ENCODE results near the gene COMMD6.
A peak's percentile ranks its signal among the peaks of the same experiment; 100 is the strongest.
"Not testable (repeated sequence)": the region's sequence is repeated elsewhere in the genome, so short reads cannot be mapped to it uniquely, and the experiment has no call there.

COMMD6 gene

DNA sequence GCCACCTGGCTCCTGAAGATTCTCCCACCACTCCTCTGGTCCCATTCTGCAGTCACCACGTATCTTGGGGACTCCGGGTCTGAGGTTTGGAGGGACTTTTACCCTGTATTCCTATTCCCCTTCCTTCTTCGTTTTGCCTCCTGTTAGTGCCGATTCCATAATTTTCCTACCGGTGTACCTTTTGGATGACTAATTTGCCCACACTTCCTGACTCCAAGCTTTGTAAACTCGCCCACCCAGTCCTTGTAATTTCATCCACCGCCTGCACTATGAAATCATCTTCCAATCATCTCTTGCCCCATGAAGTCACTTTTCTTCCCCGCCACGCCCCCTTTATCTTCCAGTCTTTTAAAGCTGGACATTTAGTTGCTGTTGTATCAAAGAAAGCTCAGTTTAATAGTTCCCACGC lies 12.5 kb upstream of the COMMD6 start:
- TF ChIP-seq, protein P1, sequence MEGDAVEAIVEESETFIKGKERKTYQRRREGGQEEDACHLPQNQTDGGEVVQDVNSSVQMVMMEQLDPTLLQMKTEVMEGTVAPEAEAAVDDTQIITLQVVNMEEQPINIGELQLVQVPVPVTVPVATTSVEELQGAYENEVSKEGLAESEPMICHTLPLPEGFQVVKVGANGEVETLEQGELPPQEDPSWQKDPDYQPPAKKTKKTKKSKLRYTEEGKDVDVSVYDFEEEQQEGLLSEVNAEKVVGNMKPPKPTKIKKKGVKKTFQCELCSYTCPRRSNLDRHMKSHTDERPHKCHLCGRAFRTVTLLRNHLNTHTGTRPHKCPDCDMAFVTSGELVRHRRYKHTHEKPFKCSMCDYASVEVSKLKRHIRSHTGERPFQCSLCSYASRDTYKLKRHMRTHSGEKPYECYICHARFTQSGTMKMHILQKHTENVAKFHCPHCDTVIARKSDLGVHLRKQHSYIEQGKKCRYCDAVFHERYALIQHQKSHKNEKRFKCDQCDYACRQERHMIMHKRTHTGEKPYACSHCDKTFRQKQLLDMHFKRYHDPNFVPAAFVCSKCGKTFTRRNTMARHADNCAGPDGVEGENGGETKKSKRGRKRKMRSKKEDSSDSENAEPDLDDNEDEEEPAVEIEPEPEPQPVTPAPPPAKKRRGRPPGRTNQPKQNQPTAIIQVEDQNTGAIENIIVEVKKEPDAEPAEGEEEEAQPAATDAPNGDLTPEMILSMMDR (conservative IDR thresholded peaks at IDR 0.05; ENCODE audit: low read depth), result no peak
- CTCF ChIA-PET, result interaction anchor here (0.5 to 1.1 kb wide), 4 partner anchors 26 to 789 kb away, joined by 3 to 6 read pairs (median 4); no protein-coding TSS in a partner anchor
- H3K27ac ChIP-seq, result peak overlapping the region; percentile 84
- POLR2A ChIA-PET (ENCODE audit: low non-redundant PET), result no interaction called here
- DNase-seq (ENCODE audit: low spot score), result peak; percentile 84

DNA sequence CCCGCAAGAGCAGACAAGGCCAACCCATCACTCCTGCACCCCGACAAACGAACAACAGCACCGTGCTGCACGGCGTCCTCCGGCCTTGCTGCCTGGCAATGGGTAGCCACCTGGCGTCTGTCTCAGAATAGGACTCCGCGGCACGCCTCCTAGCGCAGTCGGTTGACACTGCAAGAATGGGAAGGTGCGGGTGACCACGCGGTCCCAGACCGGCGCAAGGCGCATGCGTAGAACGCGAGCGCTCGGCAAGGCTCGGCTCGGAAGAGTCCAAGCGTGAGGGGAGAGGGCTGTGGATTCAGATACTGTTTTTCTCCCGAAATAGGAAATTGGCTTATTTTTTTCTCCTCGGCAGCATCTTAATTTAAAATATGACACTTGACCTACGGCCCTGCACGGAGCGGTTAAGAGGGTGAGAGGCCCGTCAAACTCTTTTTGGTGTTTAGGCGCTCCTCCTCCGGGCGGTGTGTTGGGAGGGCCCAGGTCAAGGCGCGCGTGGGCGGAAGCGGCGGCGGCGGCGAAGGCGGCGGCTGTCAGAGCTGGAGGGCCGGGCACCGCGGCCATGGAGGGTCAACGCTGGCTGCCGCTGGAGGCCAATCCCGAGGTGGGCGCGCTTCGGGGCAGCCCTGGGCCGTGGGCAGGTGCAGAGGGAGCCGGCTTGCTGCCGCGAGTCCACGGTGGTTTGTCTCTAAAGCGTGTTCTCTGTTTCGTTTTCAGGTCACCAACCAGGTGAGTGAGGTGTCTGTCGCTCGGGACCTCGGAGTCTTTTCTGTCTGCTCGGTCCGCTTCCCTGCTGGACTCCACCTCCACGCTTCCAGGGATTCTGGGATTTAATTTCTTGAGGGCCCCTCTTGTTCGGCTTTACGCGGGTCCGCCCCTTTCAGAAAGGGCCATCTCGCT lies 11.9 kb upstream of the COMMD6 start, which contains the start of gene UCHL3:
UCHL3 (plus strand) TSS at position 530 of the 897 bp plus-strand sequence; CDS start at position 560, 30 bp downstream.
- ChIA-PET POLR2A (ENCODE audit: low non-redundant PET) (no interaction called here), CTCF (interaction anchor here (0.6 to 1.1 kb wide), 3 partner anchors 27 to 177 kb away, joined by 3 to 6 read pairs (median 4); no protein-coding TSS in a partner anchor)
- peak; percentile 96 for DNase-seq (ENCODE audit: low spot score)

DNA sequence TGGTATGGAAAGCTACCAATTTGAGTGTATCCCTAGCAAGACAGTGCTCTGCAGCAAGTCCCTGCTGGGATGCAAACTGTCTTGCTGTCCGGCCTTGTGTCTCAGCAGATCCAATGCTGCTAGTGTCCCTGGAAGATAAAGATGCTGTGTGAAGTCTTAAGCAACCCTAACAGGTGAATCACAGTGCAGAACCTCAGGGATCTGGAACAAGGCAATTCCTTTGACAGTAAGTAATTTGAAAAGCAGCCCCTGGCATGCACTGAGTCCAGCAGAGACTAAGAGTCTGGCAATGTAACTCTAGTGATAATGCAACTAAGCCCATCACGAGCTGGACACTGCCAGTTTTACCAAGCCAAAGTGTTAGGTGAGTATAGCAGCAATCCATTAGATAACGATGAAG lies 10.3 kb upstream of the COMMD6 start:
- no peak for DNase-seq (ENCODE audit: low spot score)
- CTCF ChIA-PET, result interaction anchor here (0.6 kb wide), 1 partner anchor 73 kb away, joined by 3 read pairs; no protein-coding TSS in a partner anchor
- H3K27ac ChIP-seq, result no peak overlapping the region
- TF ChIP-seq, protein P1 (conservative IDR thresholded peaks at IDR 0.05; ENCODE audit: low read depth), result no peak
- POLR2A ChIA-PET (ENCODE audit: low non-redundant PET), result no interaction called here

More for the DNA sequence above, 11.9 kb upstream of the COMMD6 start, which contains the start of gene UCHL3:
- H3K27ac ChIP-seq, result peak within 1 kb of the TSS; percentile 84
- TF ChIP-seq, protein P1 (conservative IDR thresholded peaks at IDR 0.05; ENCODE audit: low read depth), result peak; percentile 88

DNA sequence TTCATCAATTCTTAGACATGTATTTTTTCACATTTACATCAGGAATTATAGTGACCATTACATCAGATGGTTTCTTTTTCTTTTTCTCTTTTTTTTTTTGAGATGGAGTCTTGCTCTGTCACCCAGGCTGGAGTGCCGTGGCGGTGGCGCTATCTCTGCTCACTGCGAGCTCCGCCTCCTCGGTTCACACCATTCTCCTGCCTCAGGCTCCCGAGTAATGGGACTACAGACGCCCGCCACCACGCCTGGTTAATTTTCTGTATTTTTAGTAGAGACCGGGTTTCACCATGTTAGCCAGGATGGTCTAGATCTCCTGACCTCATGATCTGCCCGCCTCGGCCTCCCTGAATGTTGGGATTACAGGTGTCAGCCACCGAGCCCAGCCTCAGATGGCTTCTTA lies 7.7 kb upstream of the COMMD6 start:
- DNase-seq (ENCODE audit: low spot score); POLR2A ChIA-PET (ENCODE audit: low non-redundant PET): not testable (repeated sequence)
- H3K27ac ChIP-seq, result peak overlapping the region; percentile 25; the same call in 1 of the 2 replicates
- CTCF ChIA-PET, result interaction anchor here (0.9 kb wide), 1 partner anchor 188 kb away, joined by 3 read pairs; no protein-coding TSS in a partner anchor

DNA sequence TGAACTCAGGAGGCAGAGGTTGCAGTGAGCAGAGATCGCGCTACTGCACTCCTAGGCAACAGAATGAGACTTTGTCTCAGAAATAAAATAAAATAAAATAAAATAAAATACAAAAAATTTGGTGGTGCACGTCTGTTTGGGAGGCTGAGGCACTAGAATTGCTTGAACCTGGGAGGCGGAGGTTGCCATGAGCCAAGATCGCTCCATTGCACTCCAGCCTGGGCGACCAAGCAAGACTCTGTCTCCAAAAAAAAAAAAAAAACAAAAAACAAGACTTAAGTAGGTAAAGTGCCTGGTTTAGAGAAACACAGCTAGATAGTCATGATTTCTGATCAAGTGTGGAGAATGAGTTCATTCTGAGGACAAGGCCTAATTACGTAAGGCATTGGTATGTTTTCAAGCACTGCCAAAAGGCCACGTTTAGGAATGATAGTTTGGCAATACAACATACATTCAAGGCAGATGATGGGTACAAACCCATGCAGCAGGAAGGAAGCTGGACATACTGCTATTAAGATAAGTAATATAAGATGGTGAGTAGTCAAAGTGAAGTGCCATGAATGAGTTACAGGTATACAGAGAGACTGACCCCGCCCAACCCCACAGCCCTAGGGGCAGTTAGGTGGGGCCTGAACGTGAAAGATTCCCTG lies 7.2 kb upstream of the COMMD6 start:
- POLR2A ChIA-PET (ENCODE audit: low non-redundant PET), result no interaction called here
- H3K27ac ChIP-seq, result no peak overlapping the region
- TF ChIP-seq, protein P1 (conservative IDR thresholded peaks at IDR 0.05; ENCODE audit: low read depth), result no peak
- CTCF ChIA-PET, result interaction anchor here (0.6 to 0.9 kb wide), 2 partner anchors 10 to 187 kb away, joined by 3 to 5 read pairs; no protein-coding TSS in a partner anchor
- DNase-seq (ENCODE audit: low spot score), result peak; percentile 53

DNA sequence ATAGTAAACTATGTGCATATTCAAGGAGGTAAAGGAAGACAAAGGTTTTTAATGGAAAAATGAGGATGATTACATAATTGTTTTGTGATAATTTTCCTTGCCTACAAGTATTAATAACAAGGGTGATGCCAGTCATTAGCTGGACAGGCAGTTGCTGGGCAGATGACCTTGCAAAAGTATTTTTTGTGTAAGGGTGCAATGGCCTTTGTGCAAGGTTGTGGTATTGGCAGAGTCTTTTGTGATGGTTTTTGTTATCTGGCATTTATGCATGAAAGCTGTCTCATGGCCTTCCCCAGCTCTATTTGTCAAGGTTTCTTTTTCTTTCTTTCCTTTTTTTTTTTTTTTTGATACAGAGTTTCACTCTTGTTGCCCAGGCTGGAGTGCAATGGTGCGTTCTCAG lies 4.3 kb upstream of the COMMD6 start:
- DNase-seq (ENCODE audit: low spot score), result no peak
- POLR2A ChIA-PET (ENCODE audit: low non-redundant PET), result no interaction called here
- H3K27ac ChIP-seq, result no peak overlapping the region
- CTCF ChIA-PET, result no interaction called here
- TF ChIP-seq, protein P1 (conservative IDR thresholded peaks at IDR 0.05; ENCODE audit: low read depth), result no peak
